ENCODE measurements around the gene UBXN11.

UBXN11 gene, protein sequence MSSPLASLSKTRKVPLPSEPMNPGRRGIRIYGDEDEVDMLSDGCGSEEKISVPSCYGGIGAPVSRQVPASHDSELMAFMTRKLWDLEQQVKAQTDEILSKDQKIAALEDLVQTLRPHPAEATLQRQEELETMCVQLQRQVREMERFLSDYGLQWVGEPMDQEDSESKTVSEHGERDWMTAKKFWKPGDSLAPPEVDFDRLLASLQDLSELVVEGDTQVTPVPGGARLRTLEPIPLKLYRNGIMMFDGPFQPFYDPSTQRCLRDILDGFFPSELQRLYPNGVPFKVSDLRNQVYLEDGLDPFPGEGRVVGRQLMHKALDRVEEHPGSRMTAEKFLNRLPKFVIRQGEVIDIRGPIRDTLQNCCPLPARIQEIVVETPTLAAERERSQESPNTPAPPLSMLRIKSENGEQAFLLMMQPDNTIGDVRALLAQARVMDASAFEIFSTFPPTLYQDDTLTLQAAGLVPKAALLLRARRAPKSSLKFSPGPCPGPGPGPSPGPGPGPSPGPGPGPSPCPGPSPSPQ

DNA sequence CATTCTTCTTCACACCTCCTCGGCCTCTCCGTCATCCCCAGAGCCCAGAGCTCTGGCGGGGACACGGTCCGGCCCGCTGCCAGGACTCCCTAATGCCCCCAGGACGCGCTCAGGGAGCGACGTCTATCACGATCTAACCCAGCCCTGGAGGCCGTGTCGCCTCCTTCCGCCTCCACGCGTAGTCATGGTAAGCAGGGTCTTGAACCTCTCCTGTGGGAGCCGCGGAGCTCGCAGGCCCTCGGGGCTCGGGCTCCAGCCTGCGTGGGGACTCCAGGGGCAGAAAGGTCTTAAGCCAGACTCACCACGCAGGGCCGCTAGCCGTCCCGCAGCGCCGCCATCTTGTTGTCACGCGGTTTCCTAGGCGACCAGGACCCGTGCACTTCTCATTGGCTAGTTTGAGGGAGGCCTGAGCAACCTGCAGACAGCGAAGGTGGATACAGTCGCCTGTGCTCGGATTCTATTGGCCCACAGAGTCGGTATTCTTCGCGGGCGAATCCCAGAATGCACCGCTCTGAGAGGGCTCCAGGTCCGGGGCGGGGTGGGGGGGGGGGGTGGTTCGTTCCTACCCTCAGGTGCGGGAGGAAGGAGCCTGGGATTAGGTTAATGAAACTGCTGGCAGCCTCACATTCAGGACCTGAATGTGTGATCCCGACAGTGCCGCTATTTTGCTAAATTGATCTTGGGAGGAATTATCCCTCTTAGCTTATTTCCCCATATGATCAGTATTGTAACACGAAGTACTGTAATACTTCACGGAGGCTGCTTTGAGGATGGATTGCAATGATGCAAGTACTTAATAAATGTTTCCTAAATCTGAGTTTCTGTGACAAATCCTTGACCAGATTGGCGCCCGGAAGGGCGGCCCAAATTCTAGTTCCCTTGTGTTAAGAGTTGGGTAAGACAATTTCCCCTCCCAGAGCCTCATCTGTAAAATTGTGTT is at the start of gene UBXN11:
Gene UBXN11, minus strand, starts transcription at position 347 of the 940 bp plus-strand sequence. CDS start 3,753 bp downstream, outside the sequence.
- peak; percentile 68 to 90 (median 88) for DNase-seq (ENCODE audit: low read depth in 4 of 4, low spot score in 1 of 4)

- DNase-seq (ENCODE audit: low read depth in 4 of 4, low spot score in 1 of 4) = no peak
These were observed 49.7 kb upstream of the UBXN11 start for GRCh38 chr1:26356106-26356505.

- DNase-seq (ENCODE audit: low read depth in 4 of 4, low spot score in 1 of 4) = no peak
These were observed 48.5 kb upstream of the UBXN11 start for GRCh38 chr1:26354972-26355371.

- no peak for DNase-seq (ENCODE audit: low read depth in 4 of 4, low spot score in 1 of 4)
These were observed 47.8 kb upstream of the UBXN11 start, which contains the start of gene CRYBG2 for GRCh38 chr1:26353976-26354820. CRYBG2 (minus strand) TSS chr1:26354130; CDS start chr1:26346657, 7,473 bp downstream.

GRCh38 chr1:26353210-26353859 is 46.9 kb upstream of the UBXN11 start:
- DNase-seq (ENCODE audit: low read depth in 4 of 4, low spot score in 1 of 4) = no peak

GRCh38 chr1:26352338-26352679 is 45.9 kb upstream of the UBXN11 start:
- DNase-seq (ENCODE audit: low read depth in 4 of 4, low spot score in 1 of 4) = no peak

DNA sequence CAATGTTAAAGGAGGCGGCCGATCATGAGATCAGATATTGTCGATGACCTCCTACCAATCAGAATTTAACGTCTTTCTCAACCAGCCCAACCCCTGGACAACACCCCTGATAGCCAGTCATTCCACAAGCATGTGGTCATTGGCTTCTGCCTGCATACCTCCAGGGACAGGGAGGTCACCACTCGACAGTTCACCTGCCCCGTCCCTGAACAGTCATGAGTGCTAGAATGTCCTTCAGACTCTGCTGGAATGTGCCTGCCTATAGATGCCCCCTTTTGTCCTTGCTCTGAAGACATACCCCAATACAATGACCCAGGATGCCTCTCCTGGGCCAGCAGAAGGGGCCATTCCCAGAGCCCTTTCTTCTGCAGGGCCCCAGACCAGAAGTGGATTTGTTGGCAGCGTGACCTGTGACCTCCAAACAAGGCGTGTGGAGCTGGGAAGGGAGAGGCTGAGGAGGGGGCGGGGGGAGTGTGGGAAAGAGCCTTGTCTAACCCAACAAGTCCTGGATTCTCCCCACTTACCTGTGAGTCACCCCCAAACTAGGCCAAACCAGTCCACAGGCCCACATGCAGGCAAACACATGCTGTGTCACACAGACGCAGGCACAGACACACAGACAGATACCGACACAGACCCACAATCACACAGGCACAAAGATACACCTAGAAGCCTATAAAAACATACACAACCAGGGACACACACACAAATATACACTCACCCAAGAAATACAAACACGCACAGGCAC is 45.3 kb upstream of the UBXN11 start:
- no peak for DNase-seq (ENCODE audit: low read depth in 4 of 4, low spot score in 1 of 4)

- DNase-seq (ENCODE audit: low read depth in 4 of 4, low spot score in 1 of 4) = no peak
These were observed 44.5 kb upstream of the UBXN11 start for GRCh38 chr1:26350701-26351589.

- DNase-seq (ENCODE audit: low read depth in 4 of 4, low spot score in 1 of 4) = no peak
These were observed 43.9 kb upstream of the UBXN11 start for GRCh38 chr1:26350343-26350700.

GRCh38 chr1:26349877-26350244 is 43.4 kb upstream of the UBXN11 start:
- DNase-seq (ENCODE audit: low read depth in 4 of 4, low spot score in 1 of 4) = no peak

GRCh38 chr1:26349188-26349876 is 42.9 kb upstream of the UBXN11 start:
- DNase-seq (ENCODE audit: low read depth in 4 of 4, low spot score in 1 of 4) = no peak

- no peak for DNase-seq (ENCODE audit: low read depth in 4 of 4, low spot score in 1 of 4)
These were observed 40.0 kb upstream of the UBXN11 start for GRCh38 chr1:26346274-26347033.

DNA sequence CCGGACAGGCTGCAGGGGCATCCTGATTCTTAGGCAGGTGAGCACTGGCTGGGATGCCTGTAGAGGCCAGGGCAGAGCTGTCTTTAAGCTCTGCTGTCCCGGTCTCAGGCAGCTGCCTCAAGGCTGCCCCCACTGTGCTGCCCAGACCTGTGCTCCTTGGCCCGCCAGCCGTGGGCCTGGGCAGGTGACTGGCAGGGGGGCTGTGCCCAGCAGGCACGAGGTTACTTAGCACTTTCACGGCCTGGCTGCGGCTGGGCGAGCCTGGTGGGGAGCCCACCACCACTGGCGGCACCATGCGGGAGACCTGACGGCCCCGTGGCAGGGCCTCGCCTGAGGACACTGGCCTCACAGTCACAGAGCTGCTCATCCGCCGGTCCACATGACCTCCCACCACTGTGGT is 39.3 kb upstream of the UBXN11 start:
- no peak for DNase-seq (ENCODE audit: low read depth in 4 of 4, low spot score in 1 of 4)

- DNase-seq (ENCODE audit: low read depth in 4 of 4, low spot score in 1 of 4) = no peak
These were observed 37.9 kb upstream of the UBXN11 start for GRCh38 chr1:26344147-26344920.

DNA sequence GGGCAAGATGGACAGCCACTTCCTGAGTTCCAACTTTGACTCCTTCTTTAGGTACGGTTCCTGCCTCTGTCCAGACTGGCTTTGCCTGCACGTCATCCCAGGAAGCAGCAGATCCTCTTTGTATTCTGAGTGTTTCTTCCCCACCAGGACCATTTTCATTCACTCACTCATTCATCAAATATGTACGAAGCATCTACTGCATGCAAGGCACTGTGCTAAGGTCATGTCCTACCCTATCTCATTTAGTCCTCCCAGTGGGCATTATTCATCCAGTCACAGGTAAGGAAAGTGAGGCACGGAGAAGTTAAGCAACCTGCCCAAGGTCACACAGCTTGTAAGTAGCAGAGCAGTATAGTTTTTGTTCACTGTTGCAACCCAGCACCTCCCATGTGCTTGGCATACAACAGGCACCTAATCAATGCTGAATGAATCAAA is 33.6 kb upstream of the UBXN11 start:
- no peak for DNase-seq (ENCODE audit: low read depth in 4 of 4, low spot score in 1 of 4)

GRCh38 chr1:26338670-26339069 is 32.2 kb upstream of the UBXN11 start:
- DNase-seq (ENCODE audit: low read depth in 4 of 4, low spot score in 1 of 4) = no peak

DNA sequence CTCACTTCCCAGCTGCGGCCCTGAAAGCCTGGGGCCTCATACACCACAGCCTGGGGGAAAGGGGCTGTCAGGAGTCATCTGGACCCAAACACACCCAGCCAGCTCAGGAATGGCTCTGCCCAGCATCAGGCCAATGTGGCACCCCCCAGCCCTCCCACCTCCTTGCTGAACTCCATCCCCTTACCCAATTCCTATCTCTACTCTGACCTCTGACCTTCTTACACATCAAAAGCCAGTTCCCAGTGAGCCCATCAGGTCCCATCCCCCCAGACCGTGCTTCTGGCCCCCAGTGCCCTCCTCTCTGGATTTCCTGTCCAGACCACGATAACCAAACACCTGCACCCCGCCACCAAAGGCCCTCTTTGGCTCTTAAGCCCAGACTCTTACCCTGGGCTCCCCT is 31.2 kb upstream of the UBXN11 start:
- DNase-seq (ENCODE audit: low read depth in 4 of 4, low spot score in 1 of 4) = no peak

Data from stimulated activated CD4-positive, alpha-beta T cell treated with anti-CD3 and anti-CD28 coated beads, Interleukin-1b, Interleukin-23, amount 100 ng/mL, for 24 hours (primary cell).